ENCODE results near the gene FUT3.

FUT3 gene

DNA sequence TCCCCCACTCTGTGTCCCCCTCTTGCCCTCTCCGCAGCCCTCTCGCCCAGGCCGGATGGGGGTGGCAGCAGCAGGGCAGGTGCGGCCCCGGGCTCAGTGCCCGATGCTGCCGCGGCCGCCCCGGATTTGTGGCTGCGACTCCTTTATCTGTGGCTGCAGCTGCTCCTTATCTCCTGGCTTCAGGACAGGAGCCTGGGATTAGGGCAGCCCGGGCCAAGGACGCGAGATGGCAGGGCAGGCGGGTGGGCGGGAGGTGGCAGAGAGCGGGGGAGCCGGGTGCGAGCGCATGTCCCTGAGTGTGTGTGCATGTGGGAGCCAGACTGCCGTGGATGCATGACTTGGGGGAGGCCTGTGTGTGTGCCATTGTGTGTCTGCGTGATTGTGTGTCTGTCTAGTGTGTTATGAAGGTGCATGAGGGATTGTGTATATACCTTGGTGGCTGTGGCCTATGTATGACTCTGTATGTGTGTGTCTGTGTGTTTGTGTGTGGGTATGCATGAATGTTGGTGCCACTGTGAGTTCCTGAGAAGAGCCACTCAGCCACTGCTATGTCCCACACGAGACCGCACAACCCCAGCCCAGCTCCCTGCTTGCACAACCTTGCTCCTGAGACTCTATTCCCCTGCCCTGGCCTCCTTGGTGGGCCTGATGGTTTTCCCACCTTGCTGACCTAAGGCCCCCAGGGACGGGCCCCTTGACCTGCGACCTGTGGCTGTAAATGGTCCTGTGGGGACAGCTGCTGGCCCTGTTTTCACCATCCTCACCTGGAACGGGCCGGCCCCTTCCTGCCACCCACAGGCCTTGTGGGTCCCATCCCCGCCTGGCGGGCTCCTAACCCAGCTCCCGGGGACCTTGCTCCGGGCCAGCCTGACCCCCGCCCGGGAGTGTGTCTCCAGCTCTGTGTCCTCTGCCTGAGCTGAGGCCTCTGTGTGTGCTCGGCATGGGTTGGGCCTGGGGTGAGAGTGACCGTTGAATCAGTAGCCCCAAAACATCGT is 51.7 kb downstream of the FUT3 start:
- DNase-seq = no peak

DNA sequence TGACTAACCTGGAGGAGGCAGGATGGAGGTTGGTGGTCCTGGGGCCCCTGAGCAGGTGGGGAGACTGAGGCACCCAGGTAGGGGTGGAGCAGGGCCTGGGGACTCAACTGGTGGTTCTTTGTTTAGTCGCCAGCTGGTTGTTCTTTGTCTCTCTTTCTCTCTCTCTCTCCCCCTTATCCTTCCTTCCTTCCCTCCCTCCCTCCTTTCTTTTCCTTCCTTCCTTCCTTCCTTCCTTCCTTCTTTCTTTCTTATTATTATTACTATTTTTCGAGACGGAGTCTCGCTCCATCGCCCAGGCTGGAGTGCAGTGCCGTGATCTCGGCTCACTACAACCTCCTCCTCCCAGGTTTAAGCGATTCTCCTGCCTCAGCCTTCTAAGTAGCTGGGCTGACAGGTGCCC is 53.0 kb downstream of the FUT3 start:
- no peak for DNase-seq

DNA sequence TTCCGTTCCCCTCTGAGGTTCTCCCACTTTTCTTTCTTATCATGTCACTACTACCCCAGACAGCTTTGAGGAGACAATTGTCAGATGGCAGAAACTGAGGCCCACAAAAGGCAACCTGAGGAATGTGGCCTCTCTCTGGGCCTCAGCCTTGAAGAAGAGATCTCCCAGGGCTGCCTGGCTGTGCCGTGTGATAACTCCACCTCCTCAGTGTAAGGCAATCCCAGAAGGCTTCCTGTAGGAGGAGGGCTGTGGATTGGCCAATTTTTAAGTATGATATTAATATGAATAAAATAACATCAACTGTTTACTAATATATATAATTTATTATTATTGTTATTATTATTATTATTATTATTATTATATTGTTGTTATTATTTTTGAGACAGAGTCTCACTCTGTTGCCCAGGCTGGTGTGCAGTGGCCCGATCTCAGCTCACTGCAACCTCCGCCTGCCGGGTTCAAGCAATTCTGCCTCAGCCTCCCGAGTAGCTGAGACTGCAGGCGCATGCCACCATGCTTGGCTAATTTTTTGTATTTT is 55.8 kb downstream of the FUT3 start:
- DNase-seq = no peak

DNA sequence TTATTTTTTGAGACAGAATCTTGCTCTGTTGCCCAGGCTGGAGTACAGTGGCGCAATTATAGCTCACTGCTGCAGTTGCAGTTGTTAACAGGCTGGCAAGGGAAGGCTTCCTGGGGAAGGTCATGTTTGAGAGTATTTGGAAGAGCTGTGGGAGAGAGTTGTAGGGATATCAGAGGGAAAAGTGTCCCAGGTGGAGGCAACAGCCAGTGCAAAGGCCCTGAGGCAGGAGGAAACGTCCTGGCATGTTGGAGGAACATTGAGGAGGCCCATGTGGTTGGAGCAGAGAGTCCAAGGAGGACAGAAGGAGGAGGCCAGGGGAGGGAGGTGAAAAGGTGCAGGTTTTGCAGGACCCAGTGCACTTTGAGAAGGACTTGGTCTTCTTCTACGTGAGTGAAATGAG is 58.1 kb downstream of the FUT3 start:
- no peak for DNase-seq

All from DMS 273 treated with DMSO at 0.1 percent for 48 hours (cell line).